Stimulated activated CD4-positive, alpha-beta T cell treated with anti-CD3 and anti-CD28 coated beads, Interleukin-2, amount 100 ng/mL, for 4 hours (primary cell): Measurements from ENCODE around the gene RBM47.
"Not testable (repeated sequence)": the region's sequence is repeated elsewhere in the genome, so short reads cannot be mapped to it uniquely, and the experiment has no call there.

Source experiments
- DNase-seq: peaks from one replicate; pipeline ENCODE4 v3.0.0-alpha.2; 2020; ENCODE audit warnings: low read depth

Gene RBM47

DNA sequence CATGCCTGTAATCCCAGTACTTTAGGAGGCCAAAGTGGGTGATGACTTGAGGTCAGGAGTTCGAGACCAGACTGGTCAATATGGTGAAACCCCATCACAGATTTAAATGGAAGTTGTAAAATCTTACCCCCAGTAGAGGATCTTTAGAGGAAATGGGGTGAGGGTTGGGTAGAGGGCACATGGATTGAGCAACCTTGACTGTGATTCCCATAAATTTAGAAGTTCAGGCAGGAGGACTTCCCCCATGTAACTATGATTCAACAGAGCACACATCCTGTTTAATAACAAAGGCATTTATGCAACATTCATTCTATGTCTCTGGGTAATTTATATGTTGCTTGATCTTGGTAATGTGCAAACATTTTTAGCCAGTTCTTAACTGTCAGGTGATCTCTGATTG is 143.1 kb downstream of the RBM47 start:
- no peak for DNase-seq

DNA sequence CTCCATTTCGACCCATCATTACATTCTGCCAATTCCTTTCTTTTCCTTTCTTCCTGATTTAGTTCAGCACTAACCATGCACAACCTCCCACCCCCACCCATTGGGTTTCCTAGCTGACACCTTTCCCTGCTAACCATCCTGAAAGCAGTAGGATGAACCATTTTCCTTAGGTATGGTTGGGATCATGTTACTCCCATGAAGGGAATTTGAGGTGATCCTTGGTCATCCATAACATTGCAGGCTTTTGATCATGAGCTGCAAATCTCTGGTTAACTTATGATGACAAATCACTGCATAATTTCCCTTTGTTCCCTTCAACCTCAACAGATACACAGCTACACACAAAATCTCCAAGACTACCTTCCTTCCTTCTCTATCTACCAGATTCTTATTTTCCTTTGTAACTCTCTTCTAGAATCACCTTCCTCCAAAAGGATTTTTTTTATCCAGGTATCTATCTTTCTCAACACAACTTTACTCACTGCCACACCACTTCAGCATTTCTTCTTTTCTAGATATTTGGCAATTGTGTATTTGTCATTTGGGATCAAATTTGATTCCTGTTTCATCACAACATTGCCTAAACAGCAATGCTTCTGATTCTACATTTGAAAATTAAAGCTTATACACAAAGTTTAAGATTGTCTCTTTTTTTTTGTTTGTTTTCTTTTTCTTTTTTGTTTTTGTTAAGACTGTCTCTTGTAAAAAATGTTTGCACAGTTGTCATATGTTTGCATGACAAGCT is 145.1 kb downstream of the RBM47 start:
- DNase-seq = no peak

DNA sequence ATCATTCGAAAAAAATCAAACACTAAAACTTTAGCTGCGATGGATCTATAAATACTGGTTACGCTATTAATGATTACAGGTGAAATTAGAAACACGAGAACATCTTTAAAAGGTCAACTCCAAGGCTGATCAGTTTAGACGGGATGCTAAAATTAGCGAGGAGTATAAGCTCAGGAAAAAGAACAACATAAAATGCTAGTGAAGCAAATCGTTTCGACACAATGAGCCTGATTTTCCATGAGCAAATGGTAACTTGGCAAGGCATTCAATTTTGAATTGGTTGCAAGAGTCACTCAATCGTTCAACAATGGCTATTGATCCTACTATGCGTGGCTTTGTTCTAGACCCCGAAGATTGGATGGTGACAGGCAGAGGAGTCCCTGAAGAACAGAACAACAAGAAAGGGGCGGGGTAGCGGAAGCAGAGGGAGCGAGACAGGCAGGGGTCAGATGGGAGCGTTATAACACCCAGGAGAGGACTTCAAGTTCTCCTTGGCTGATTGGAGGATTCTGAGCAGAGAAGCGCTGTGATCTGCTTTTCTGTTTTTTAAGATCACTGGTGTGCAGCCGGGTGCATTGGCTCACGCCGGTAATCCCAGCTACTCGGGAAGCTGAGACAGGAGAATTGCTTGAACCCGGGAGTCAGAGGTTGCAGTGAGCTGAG is 146.5 kb downstream of the RBM47 start:
- DNase-seq = no peak

GRCh38 chr4:40481977-40482376 is 147.7 kb downstream of the RBM47 start:
- DNase-seq = no peak

DNA sequence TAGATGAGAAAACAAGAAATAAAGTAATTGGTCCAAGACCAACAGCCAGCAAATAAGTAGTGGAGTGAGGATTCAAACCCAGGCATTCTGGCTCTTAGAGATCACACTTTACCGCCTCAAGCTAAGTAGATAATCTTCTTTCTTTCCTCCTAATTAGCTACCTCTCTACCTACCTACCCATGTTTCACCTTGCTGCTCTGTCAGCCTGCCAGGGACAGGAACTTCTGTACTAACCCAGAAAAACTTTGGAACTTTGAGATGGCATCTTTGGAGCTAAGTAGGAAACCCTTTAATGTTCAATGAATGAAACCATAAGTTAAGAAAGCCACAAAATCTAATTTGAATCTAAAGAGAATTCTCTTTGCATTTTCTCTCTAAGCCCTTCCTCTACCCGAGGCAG is 149.4 kb downstream of the RBM47 start:
- DNase-seq = no peak

DNA sequence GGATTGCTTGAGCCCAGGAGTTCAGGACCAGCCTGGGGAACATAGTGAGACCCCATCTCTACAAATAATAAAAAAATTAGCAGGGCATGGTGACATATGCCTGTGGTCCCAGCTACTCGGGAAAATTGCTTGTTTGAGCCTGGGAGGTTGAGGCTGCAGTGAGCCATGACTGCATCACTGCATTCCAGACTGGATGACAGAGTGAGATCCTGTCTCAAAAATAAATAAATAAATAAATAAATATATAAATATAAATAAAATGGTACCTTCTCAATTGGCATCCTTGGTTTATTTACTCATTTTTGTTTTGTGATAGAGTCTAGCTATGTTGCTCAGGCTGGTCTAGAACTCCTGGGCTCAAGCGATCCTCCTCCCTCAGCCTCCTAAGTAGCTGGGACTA is 150.3 kb downstream of the RBM47 start:
- DNase-seq = no peak

- no peak for DNase-seq
These were observed 154.1 kb downstream of the RBM47 start for GRCh38 chr4:40475609-40476008.

GRCh38 chr4:40473578-40474388 is 155.9 kb downstream of the RBM47 start:
- DNase-seq = no peak

GRCh38 chr4:40471923-40472322 is 157.7 kb downstream of the RBM47 start:
- DNase-seq = no peak

DNA sequence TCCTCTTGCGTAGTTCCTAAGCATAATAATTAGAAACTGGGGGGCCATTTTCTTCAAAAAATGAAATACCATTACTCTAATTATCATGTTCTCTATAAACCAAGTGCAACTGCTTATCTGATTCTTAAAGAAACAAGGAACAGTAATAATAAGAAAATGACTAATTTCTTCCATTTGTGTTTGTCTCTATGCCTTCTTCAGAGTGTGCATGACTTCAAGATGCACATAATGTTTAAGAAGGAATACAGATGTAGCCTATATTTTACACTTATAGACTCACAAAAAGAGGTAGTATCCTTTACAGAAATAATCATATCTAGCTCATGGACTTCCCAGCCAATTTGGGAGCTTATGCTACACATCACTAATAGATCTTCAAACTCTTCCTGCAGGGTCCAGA is 162.9 kb downstream of the RBM47 start:
- no peak for DNase-seq

DNA sequence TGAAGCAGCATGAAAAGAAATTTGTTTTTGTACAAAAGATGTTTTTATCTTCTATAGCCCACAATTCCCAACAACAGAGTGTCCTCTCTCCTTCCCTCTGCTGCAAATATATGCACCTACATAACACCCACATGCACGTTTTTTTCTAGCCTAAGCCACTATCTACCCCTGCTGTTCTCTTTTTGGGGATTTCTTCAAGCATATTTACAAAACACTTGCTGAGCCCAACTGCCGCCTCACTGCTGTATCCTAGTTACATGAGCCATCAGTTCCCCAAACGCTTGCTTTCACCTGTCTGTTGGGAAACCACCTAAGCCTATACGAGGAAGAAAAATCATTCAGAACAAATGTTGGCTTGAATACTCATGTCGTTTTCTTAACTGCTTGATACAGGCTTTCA is 167.3 kb downstream of the RBM47 start:
- DNase-seq = no peak

DNA sequence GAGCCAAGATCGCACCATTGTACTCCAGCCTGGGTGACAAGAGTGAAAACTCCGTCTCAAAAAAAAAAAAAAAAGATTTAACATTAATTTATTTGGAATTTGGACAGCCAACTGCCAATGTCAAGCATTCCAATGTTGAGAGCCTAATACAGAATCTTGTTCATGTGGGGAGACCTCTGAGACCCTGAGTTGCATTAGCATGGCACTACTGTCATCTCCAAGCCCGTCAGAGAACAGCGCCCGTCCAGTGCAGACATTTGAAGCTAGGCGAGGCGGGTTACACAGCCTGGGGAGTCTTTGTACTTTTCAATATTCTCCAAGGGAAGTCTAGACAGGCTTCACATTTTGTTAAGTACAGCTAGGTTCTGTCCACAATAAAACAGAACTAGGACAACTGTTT is 167.8 kb downstream of the RBM47 start:
- DNase-seq = no peak

GRCh38 chr4:40461062-40461461 is 168.6 kb downstream of the RBM47 start:
- DNase-seq = no peak

GRCh38 chr4:40458683-40459082 is 171.0 kb downstream of the RBM47 start:
- no peak for DNase-seq

DNA sequence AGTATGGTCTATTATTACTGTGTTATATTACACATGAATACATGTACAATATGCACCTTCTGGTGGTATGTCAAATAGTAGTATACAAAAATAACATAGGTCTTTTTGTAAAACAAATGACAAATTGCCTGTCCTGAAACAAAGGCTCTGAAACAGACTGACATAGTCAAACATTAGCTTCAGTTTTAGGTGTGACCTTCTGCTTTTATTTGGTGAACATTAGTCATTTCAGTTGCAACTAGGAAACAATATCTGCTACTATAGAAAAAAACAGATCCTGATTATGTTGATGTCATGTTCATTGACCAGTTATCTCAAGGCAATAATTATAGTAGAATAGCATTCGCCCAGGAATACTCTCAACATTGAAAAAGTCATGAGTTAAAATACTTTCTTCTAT is 171.6 kb downstream of the RBM47 start:
- no peak for DNase-seq

- no peak for DNase-seq
These were observed 174.2 kb downstream of the RBM47 start for GRCh38 chr4:40455340-40455902.

- DNase-seq = no peak
These were observed 174.8 kb downstream of the RBM47 start for GRCh38 chr4:40454816-40455215.

GRCh38 chr4:40453912-40454311 is 175.8 kb downstream of the RBM47 start:
- DNase-seq = no peak

DNA sequence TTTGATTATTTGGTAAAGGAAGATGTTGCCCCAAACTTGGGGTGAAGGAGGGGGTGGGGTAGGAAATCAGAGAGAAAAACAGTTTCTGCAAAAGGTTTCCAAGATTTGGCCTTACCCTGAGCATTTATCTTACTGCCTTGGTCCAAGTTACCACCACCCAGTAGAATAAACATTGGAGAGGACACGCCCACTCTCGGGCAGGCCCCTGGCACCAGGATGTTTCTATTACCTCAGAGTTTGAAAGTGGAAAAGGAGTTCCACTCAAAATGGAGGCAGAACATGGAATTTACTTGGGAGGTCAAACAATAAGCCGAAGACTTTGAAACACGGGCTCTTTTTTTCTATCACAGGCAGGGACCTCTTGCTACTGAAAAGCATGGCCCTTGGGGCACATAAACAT is 180.8 kb downstream of the RBM47 start:
- no peak for DNase-seq

DNA sequence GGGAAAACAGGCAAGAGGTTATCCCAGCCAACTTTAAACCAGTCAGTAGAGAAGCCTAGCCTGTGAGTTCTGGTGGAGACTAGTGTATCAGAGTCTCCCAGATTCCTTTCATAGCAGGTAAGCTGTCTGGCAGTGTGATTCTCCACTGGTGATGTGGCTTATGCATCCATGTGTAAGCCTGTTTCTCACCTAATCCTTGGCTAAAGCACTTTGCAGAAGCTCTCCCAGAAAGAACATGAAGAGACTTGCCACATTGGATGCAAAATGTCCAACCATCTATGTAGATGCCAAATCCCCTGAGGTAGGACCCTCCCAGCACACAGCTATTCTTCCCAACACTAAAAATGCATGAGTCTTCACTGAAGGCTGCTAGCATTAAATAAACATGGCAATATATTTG is 182.8 kb downstream of the RBM47 start:
- no peak for DNase-seq

DNA sequence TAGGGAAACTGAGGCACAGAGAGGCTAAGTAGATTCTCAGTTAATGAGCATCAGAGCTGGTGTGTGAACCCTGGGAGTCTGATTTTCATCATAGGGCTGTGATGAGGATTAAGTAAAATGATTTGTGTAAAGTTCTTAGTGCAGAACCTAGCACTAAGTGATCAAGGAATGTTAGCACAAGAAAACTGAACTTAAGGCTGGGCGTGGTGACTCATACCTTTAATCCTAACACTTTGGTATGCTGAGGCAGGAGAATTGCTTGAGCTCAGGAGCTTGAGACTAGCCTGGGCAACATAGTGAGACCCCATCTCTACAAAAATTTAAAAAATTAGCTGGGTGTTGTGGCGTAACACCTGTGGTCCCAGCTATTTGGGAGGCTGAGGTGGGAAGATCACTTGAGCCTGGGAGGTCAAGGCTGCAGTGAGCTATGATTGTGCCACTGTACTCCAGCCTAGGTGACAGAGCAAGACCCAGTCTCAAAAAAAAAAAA is 183.4 kb downstream of the RBM47 start:
- not testable (repeated sequence) for DNase-seq

DNA sequence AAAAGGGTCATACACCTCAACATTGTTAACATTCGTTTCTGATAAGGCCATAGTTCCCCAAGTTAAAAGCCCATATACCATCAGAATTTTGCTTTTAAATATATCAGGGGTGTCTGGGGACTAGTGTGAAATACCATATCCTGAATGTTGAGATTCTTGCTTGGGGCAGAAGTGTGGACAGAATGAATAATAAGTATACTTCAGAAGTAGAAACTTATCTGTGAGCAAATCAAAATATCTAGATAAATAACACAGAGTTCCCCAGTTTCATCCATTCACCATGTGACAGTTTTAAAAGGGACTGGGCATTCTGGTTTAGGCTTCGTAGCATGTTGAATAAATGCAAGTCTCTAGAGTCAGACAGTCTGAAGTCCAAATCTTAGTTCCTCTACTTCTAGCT is 184.0 kb downstream of the RBM47 start:
- no peak for DNase-seq

DNA sequence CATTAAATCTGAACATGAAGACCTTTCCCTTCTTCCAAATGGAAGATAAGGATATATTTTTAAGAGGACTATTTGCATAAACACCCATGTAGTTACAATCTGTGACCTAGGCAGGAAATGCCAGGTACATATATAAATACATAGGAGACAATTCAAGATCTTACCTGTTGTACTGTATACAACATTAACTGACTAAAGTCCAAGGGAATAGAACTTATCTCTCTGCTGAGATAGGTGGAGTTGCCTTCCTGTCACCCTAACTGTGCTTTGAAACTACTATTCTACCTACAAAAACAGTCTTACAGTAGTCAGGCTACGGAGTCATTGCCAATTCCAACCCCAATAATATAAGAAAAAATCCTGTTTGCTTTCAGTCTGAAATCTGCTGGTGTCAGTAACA is 188.2 kb downstream of the RBM47 start:
- no peak for DNase-seq
